GM23338 (cell line): ENCODE measurements around the gene POFUT2.

Experiments used
- CREB1 ChIP-seq: fragments of 250-450 bp; sonication (Bioruptor Pico); IDR thresholded peaks from 2 replicates; pipeline ENCODE4 v1.5.0; 2020; ENCODE audit warnings: low read depth, mild to moderate bottlenecking, moderate library complexity
- EZH2 ChIP-seq: fragments of 200-600 bp; sonication (generic); IDR thresholded peaks from one replicate; pipeline ENCODE4 v1.8.0; 2017; ENCODE audit warnings: antibody characterized with exemption, mild to moderate bottlenecking, low read depth; ENCODE audit not compliant: unreplicated experiment
- EZH2phosphoT487 ChIP-seq: fragments of 200-600 bp; sonication (generic); IDR thresholded peaks from one replicate; pipeline ENCODE4 v1.8.1; 2018; ENCODE audit warnings: antibody characterized with exemption; ENCODE audit not compliant: unreplicated experiment
- JUNB ChIP-seq: IDR thresholded peaks from one replicate; pipeline ENCODE4 v1.6.1; 2016; ENCODE audit warnings: antibody characterized with exemption; ENCODE audit not compliant: unreplicated experiment
- NANOG ChIP-seq: IDR thresholded peaks from 2 replicates; pipeline ENCODE4 v1.6.1; 2016; ENCODE audit warnings: antibody characterized with exemption, borderline replicate concordance
- POLR2AphosphoS5 ChIP-seq: IDR thresholded peaks from 2 replicates; pipeline ENCODE4 v1.6.1; 2016; ENCODE audit warnings: antibody characterized with exemption, low read depth
- REST ChIP-seq: IDR thresholded peaks from one replicate; pipeline ENCODE4 v1.6.1; 2018; ENCODE audit warnings: antibody characterized with exemption; ENCODE audit not compliant: unreplicated experiment
- ZNF114 ChIP-seq: fragments of 250-450 bp; sonication (Bioruptor Pico); IDR thresholded peaks from 2 replicates; pipeline ENCODE4 v1.5.0; 2020; ENCODE audit warnings: mild to moderate bottlenecking, moderate library complexity
- ZNF331 ChIP-seq: fragments of 250-450 bp; sonication (Bioruptor Pico); IDR thresholded peaks from 2 replicates; pipeline ENCODE4 v1.5.0; 2020; ENCODE audit warnings: low read depth, mild to moderate bottlenecking, moderate library complexity
- ZNF462 ChIP-seq: fragments of 250-450 bp; sonication (Bioruptor Pico); IDR thresholded peaks from 2 replicates; pipeline ENCODE4 v1.5.0; 2020; ENCODE audit warnings: mild to moderate bottlenecking, moderate library complexity
- TF ChIP-seq, protein P1 (sequence below), 2 experiments: fragments of 200-600 bp in 1 of 2; sonication (generic) in 1 of 2; conservative IDR thresholded peaks; 2 replicates each; pipeline versions ENCODE4 v1.5.1 to v1.6.1; 2016 to 2017; ENCODE audit warnings: antibody characterized with exemption in 2 of 2, low read depth in 2 of 2, mild to moderate bottlenecking in 2 of 2, moderate library complexity in 1 of 2
- TF ChIP-seq, protein P2 (sequence below): IDR thresholded peaks from 2 replicates; pipeline ENCODE4 v1.6.1; 2016; ENCODE audit warnings: antibody characterized with exemption

DNA sequence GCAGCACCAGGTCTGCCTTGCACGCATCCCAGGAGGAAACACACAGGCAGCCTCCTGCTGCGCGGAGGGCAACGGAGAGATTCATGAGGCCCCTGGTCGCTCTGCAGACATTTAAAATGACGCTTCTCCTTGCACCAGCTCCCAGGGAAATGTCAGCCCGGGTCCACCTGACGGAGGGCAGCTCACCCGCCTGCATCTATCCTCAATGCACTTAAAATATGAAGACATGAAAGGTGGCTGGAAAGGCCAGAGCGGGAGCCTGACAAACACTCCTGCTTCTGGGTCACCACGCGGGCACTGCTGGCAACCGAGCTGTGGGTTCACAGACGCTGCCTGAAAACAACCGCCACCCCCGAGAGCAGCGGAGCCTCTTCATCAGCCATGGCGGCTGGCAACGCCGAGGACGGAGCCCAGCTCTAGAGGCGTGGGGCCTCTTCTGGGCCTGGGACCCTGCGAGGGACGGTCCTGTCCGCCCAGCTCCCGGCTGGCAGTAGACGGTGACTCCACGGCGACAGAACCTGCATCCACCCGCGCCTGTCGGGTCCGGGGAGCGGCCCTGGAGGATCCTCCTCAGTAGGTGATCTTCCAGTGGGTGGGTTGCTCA, 22.7 kb downstream of the POFUT2 start:
- TF ChIP-seq, protein P1, sequence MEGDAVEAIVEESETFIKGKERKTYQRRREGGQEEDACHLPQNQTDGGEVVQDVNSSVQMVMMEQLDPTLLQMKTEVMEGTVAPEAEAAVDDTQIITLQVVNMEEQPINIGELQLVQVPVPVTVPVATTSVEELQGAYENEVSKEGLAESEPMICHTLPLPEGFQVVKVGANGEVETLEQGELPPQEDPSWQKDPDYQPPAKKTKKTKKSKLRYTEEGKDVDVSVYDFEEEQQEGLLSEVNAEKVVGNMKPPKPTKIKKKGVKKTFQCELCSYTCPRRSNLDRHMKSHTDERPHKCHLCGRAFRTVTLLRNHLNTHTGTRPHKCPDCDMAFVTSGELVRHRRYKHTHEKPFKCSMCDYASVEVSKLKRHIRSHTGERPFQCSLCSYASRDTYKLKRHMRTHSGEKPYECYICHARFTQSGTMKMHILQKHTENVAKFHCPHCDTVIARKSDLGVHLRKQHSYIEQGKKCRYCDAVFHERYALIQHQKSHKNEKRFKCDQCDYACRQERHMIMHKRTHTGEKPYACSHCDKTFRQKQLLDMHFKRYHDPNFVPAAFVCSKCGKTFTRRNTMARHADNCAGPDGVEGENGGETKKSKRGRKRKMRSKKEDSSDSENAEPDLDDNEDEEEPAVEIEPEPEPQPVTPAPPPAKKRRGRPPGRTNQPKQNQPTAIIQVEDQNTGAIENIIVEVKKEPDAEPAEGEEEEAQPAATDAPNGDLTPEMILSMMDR (conservative IDR thresholded peaks at IDR 0.05; ENCODE audit: low read depth in 2 of 2) = no peak
- TF ChIP-seq EZH2 (no peak), CREB1 (CRISPR knock-in tag) (no peak), POLR2AphosphoS5 (no peak), EZH2phosphoT487 (no peak), REST (no peak), JUNB (no peak), ZNF462 (CRISPR knock-in tag) (no peak), ZNF331 (CRISPR knock-in tag) (no peak), ZNF114 (CRISPR knock-in tag) (no peak), NANOG (no peak)
- TF ChIP-seq, protein P2, sequence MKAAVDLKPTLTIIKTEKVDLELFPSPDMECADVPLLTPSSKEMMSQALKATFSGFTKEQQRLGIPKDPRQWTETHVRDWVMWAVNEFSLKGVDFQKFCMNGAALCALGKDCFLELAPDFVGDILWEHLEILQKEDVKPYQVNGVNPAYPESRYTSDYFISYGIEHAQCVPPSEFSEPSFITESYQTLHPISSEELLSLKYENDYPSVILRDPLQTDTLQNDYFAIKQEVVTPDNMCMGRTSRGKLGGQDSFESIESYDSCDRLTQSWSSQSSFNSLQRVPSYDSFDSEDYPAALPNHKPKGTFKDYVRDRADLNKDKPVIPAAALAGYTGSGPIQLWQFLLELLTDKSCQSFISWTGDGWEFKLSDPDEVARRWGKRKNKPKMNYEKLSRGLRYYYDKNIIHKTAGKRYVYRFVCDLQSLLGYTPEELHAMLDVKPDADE = no peak
